Panc1 (cell line): Measurements from ENCODE around the gene STK25. TPM values are rescaled to one million over a fixed set of nuclear protein-coding genes. Genes with fewer than 3 reads are reported as not detected.

Experiments used
- ATAC-seq: fragments of 200-7000 bp; cut with Tn5 transposase; 2 replicates; pipeline ENCODE4 v1.9.1; 2020; ENCODE audit warnings: mild to moderate bottlenecking, moderate library complexity
- BruUV-seq: library from RNA; stranded (reverse); fragments of 400-500 nt; replicated peaks from 2 replicates; lab custom pipeline; 2021; lab: Mats Ljungman, UMichigan
- CTCF ChIA-PET: fragments of 300-600 bp; sonication (Branson Sonifier 250); formaldehyde crosslinking; loops from one replicate; lab custom pipeline; 2022; ENCODE audit warnings: antibody characterized with exemption; lab: Charles Lee
- POLR2A ChIA-PET: fragments of 300-600 bp; sonication (Branson Sonifier 250); formaldehyde crosslinking; loops from one replicate; lab custom pipeline; 2022; ENCODE audit warnings: antibody characterized with exemption; lab: Charles Lee
- DNase-seq: peaks from one replicate; pipeline ENCODE4 v3.0.0-alpha.2; 2010; ENCODE audit warnings: low read depth, low spot score
- H3K27ac ChIP-seq: 2 replicates; pipeline ENCODE4 v1.5.1; 2011; ENCODE audit warnings: mild to moderate bottlenecking, low read length, inconsistent platforms
- H3K27me3 ChIP-seq: fragments of 200-500 bp; sonication (Bioruptor generic); 2 replicates; pipeline ENCODE4 v1.6.0; 2014; ENCODE audit warnings: low read length, inconsistent platforms; ENCODE audit not compliant: control insufficient read depth, insufficient read depth
- H3K36me3 ChIP-seq: fragments of 200-500 bp; sonication (Bioruptor generic); 2 replicates; pipeline ENCODE4 v1.5.1; 2014; ENCODE audit warnings: inconsistent platforms, mild to moderate bottlenecking, low read length, moderate library complexity; ENCODE audit not compliant: control insufficient read depth, insufficient read depth
- H3K4me1 ChIP-seq: 2 replicates; pipeline ENCODE4 v1.5.1; 2011; ENCODE audit warnings: inconsistent platforms, mild to moderate bottlenecking, low read length, moderate library complexity; ENCODE audit not compliant: control insufficient read depth, insufficient read depth
- H3K4me3 ChIP-seq, 2 experiments: 2 replicates each; pipeline ENCODE4 v1.5.1; 2011 to 2012; ENCODE audit warnings: low read depth in 2 of 2, low read length in 2 of 2, mild to moderate bottlenecking in 2 of 2, inconsistent platforms in 1 of 2, moderate library complexity in 1 of 2
- H3K9me3 ChIP-seq: fragments of 200-500 bp; sonication (Bioruptor generic); 2 replicates; pipeline ENCODE4 v1.5.1; 2014; ENCODE audit warnings: low read depth, mild to moderate bottlenecking, inconsistent platforms, low read length, moderate library complexity; ENCODE audit not compliant: control insufficient read depth, insufficient read depth
- POLR2AphosphoS5 ChIP-seq: IDR thresholded peaks from 2 replicates; pipeline ENCODE4 v1.6.1; 2012; ENCODE audit warnings: mild to moderate bottlenecking, low read depth, low read length, moderate library complexity
- SIN3A ChIP-seq: IDR thresholded peaks from 2 replicates; pipeline ENCODE4 v1.6.1; 2012; ENCODE audit warnings: low read depth, mild to moderate bottlenecking, low read length, moderate library complexity, borderline replicate concordance; ENCODE audit not compliant: insufficient read depth
- TCF7L2 ChIP-seq: IDR thresholded peaks from 2 replicates; pipeline ENCODE4 v1.6.1; 2011; ENCODE audit warnings: mild to moderate bottlenecking, low read depth, low read length, inconsistent platforms
- in situ Hi-C: cut with HindIII; loops from 2 replicates; pipeline ENCODE4 v1.10.0; 2016; ENCODE audit warnings: low sequenced_read_pairs, low pct_unique_long_range_greater_than_20kb
- intact Hi-C: fragments of 100-400 bp; cut with micrococcal nuclease; formaldehyde crosslinking; loops from one replicate; pipeline ENCODE4 v1.10.0; 2022; ENCODE audit not compliant: unreplicated experiment
- total RNA-seq: library from RNA; stranded (reverse); gene quantifications from one replicate; pipeline ENCODE4 v1.2.1, GENCODE V29; 2021; ENCODE audit not compliant: unreplicated experiment
- TF ChIP-seq, protein P1 (sequence below), 2 experiments: IDR thresholded peaks; 2 replicates each; pipeline ENCODE4 v1.6.1; 2011 to 2012; ENCODE audit warnings: low read depth in 2 of 2, control low read depth in 1 of 2, low read length in 1 of 2, mild to moderate bottlenecking in 1 of 2, moderate library complexity in 1 of 2; ENCODE audit not compliant: insufficient read depth in 1 of 2
- TF ChIP-seq, protein P2 (sequence below): fragments of 450-650 bp; IDR thresholded peaks from 2 replicates; pipeline ENCODE4 v1.5.1; 2017; ENCODE audit warnings: mild to moderate bottlenecking

Gene STK25
- total RNA-seq, 1 experiment from 2014 or later: 195 TPM

- ATAC-seq (no peak), DNase-seq (no peak)
- Histone ChIP-seq H3K27ac (no peak overlapping the region), H3K4me1 (peaks cover 22% of the 10 kb centered on the region), H3K9me3 (no peaks in the 10 kb centered on the region), H3K4me3 (no peak overlapping the region), H3K36me3 (no peaks in the 10 kb centered on the region; the same call in 1 of the 2 replicates), H3K27me3 (no peaks in the 10 kb centered on the region)
- CTCF ChIA-PET: no interaction called here
- POLR2A ChIA-PET: no interaction called here
- BruUV-seq: no TSS peak
- intact Hi-C loops: no loop called here
- in situ Hi-C loops: no loop called here
- TF ChIP-seq POLR2AphosphoS5 (no peak), SIN3A (no peak), TCF7L2 (no peak)
- TF ChIP-seq, protein P1, sequence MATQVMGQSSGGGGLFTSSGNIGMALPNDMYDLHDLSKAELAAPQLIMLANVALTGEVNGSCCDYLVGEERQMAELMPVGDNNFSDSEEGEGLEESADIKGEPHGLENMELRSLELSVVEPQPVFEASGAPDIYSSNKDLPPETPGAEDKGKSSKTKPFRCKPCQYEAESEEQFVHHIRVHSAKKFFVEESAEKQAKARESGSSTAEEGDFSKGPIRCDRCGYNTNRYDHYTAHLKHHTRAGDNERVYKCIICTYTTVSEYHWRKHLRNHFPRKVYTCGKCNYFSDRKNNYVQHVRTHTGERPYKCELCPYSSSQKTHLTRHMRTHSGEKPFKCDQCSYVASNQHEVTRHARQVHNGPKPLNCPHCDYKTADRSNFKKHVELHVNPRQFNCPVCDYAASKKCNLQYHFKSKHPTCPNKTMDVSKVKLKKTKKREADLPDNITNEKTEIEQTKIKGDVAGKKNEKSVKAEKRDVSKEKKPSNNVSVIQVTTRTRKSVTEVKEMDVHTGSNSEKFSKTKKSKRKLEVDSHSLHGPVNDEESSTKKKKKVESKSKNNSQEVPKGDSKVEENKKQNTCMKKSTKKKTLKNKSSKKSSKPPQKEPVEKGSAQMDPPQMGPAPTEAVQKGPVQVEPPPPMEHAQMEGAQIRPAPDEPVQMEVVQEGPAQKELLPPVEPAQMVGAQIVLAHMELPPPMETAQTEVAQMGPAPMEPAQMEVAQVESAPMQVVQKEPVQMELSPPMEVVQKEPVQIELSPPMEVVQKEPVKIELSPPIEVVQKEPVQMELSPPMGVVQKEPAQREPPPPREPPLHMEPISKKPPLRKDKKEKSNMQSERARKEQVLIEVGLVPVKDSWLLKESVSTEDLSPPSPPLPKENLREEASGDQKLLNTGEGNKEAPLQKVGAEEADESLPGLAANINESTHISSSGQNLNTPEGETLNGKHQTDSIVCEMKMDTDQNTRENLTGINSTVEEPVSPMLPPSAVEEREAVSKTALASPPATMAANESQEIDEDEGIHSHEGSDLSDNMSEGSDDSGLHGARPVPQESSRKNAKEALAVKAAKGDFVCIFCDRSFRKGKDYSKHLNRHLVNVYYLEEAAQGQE (IDR thresholded peaks at IDR 0.05; ENCODE audit: insufficient read depth in 1 of 2, low read depth in 2 of 2, low read length in 1 of 2): no peak
- TF ChIP-seq, protein P2, sequence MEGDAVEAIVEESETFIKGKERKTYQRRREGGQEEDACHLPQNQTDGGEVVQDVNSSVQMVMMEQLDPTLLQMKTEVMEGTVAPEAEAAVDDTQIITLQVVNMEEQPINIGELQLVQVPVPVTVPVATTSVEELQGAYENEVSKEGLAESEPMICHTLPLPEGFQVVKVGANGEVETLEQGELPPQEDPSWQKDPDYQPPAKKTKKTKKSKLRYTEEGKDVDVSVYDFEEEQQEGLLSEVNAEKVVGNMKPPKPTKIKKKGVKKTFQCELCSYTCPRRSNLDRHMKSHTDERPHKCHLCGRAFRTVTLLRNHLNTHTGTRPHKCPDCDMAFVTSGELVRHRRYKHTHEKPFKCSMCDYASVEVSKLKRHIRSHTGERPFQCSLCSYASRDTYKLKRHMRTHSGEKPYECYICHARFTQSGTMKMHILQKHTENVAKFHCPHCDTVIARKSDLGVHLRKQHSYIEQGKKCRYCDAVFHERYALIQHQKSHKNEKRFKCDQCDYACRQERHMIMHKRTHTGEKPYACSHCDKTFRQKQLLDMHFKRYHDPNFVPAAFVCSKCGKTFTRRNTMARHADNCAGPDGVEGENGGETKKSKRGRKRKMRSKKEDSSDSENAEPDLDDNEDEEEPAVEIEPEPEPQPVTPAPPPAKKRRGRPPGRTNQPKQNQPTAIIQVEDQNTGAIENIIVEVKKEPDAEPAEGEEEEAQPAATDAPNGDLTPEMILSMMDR: no peak
Observed at GRCh38 chr2:241555711-241556110, 47.3 kb upstream of the STK25 start.

DNA sequence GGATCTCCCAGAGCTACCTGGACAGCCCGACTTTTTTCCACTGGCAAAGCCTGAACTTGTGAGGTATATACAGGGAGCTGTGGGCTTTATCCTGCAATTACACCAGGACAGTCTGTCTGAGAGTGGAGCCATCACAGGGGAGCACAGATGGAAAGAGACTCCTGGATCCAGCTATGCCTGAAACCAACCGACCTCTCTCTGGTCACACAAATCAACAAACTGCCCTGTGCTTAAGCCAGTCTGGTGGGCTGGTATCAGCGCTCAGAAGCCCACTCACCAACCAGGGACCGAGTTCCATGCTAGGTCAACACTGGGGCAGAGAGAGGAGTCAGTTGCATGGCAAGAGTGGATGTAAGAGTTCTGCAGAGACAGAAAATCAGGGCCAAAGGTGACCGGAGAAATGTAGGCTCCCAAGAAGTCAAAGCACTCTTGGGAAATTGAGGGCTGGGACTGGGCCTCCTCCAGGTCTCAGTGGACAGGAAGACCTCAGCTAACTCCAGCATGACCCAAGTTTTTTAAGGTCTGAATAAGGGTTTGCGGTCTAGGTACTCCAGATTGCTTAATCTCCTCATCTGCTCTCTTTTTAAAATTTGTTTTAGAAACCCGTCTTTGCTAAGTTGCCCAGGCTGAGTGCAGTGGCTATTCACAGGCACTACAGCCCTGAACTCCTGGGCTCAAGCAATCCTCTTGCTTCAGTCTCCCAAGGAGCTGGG lies 46.4 kb upstream of the STK25 start:
- DNase-seq (no peak), ATAC-seq (no peak)
- no peak for TF ChIP-seq SIN3A
- no peak for TF ChIP-seq TCF7L2
- TF ChIP-seq, protein P2: no peak
- TF ChIP-seq, protein P1 (IDR thresholded peaks at IDR 0.05; ENCODE audit: insufficient read depth in 1 of 2, low read depth in 2 of 2, low read length in 1 of 2): no peak
- no peak for TF ChIP-seq POLR2AphosphoS5
- Histone ChIP-seq H3K27ac (no peak overlapping the region), H3K9me3 (no peaks in the 10 kb centered on the region), H3K4me1 (peaks cover 13% of the 10 kb centered on the region), H3K27me3 (no peaks in the 10 kb centered on the region), H3K36me3 (no peaks in the 10 kb centered on the region), H3K4me3 (no peak overlapping the region)
- ChIA-PET POLR2A (interaction anchor here (0.5 to 0.6 kb wide), 2 partner anchors 38 to 194 kb away, joined by 4 to 12 read pairs; no protein-coding TSS in a partner anchor), CTCF (interaction anchor here (0.6 kb wide), 1 partner anchor 100 kb away, joined by 3 read pairs; no protein-coding TSS in a partner anchor)
- intact Hi-C loops: no loop called here
- in situ Hi-C loops: no loop called here
- no TSS peak for BruUV-seq
